ENCODE data around the gene EDRF1. TPM values are rescaled to one million over a fixed set of nuclear protein-coding genes. Genes with fewer than 3 reads are reported as not detected.

EDRF1 gene
- total and polyA plus RNA-seq, 2 of the 13 experiments (the other 11 are each of a cell fraction or from before 2014, with no cell fraction given), result 16.9 to 26.7 TPM

DNA sequence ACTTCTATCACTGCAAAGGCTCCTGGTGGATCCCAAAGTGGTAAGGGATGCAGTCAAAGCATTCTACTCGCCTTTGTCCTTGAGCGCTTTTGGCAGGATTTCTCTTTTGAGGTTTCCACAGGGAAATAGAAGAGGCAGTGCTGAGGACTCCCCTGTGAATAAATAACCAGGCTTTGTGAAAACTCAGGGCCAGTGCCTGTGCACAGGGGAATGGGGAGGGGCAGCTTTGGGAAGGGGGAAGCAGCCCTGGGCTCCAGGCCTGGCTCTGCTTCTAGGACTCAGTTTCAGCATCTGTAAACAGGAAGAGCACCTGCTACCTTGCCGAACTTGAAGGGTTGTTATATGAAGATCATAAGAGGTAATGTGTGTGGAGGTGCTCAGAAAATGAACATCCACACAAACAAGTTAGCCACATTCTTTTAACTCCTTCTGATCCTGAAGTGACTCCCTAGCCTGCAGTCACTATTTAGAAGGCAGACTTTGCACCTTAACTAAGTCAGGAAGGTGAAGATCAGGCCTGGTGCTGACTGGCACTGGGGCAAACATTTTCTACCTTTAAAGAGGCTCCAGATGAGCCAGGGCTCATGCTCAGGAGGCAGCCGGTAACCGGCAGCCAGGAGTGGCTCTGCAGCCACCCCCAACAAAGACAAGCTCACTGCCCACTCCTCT is 78.6 kb downstream of the EDRF1 start (continued):
- TF ChIP-seq ZGPAT (CRISPR knock-in tag; IDR thresholded peaks at IDR 0.05) (0 out of 2 replicates have a peak, but pooled peaks have one; percentile 30), NR2C2 (CRISPR knock-in tag; IDR thresholded peaks at IDR 0.05; ENCODE audit: borderline replicate concordance) (no peak), ADNP (CRISPR knock-in tag; IDR thresholded peaks at IDR 0.05) (no peak), HDAC2 (CRISPR knock-in tag; IDR thresholded peaks at IDR 0.05) (peak; percentile 39; the same call in 1 of the 2 replicates), ZNF205 (CRISPR knock-in tag; IDR thresholded peaks at IDR 0.05) (no peak), NR3C1 (CRISPR knock-in tag; IDR thresholded peaks at IDR 0.05) (no peak), MAFF (IDR thresholded peaks at IDR 0.05; ENCODE audit: low read depth, low read length) (no peak), JUNB (CRISPR knock-in tag; IDR thresholded peaks at IDR 0.05; ENCODE audit: borderline replicate concordance) (no peak), ZNF564 (CRISPR knock-in tag; IDR thresholded peaks at IDR 0.05) (0 out of 2 replicates have a peak, but pooled peaks have one; percentile 42), HMG20B (CRISPR knock-in tag; conservative IDR thresholded peaks at IDR 0.05) (0 out of 2 replicates have a peak, but pooled peaks have one; percentile 32), RFXAP (CRISPR knock-in tag; IDR thresholded peaks at IDR 0.05; ENCODE audit: borderline replicate concordance) (no peak), KAT8 (CRISPR knock-in tag; IDR thresholded peaks at IDR 0.05) (0 out of 2 replicates have a peak, but pooled peaks have one; percentile 43), ZNF839 (CRISPR knock-in tag; IDR thresholded peaks at IDR 0.05; ENCODE audit: borderline replicate concordance) (no peak), SMC3 (IDR thresholded peaks at IDR 0.05; ENCODE audit: low read length) (no peak), ZNF543 (CRISPR knock-in tag; IDR thresholded peaks at IDR 0.05) (no peak), ASH2L (IDR thresholded peaks at IDR 0.05; ENCODE audit: insufficient read length, low read depth, low read length) (peak; percentile 46), ETV5 (CRISPR knock-in tag; IDR thresholded peaks at IDR 0.05; ENCODE audit: borderline replicate concordance) (0 out of 2 replicates have a peak, but pooled peaks have one; percentile 10), SOX6 (IDR thresholded peaks at IDR 0.05) (no peak), SOX6 (CRISPR knock-in tag; IDR thresholded peaks at IDR 0.05) (peak; percentile 28; the same call in 1 of the 2 replicates), IRF9 (CRISPR knock-in tag; IDR thresholded peaks at IDR 0.05; ENCODE audit: borderline replicate concordance) (no peak), HNRNPH1 (optimal IDR thresholded peaks at IDR 0.05; ENCODE audit: low read depth, low read length) (no peak), ZMAT3 (CRISPR knock-in tag; conservative IDR thresholded peaks at IDR 0.05) (no peak), TCF12 (IDR thresholded peaks at IDR 0.05) (no peak), TCF12 (CRISPR knock-in tag; IDR thresholded peaks at IDR 0.05) (no peak), PPARG (CRISPR knock-in tag; conservative IDR thresholded peaks at IDR 0.05) (0 out of 2 replicates have a peak, but pooled peaks have one; percentile 24)
- TF ChIP-seq, protein P1, sequence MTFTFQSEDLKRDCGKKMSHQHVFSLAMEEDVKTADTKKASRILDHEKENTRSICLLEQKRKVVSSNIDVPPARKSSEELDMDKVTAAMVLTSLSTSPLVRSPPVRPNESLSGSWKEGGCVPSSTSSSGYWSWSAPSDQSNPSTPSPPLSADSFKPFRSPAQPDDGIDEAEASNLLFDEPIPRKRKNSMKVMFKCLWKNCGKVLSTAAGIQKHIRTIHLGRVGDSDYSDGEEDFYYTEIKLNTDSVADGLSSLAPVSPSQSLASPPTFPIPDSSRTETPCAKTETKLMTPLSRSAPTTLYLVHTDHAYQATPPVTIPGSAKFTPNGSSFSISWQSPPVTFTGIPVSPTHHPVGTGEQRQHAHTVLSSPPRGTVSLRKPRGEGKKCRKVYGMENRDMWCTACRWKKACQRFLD (CRISPR knock-in tag; IDR thresholded peaks at IDR 0.05; ENCODE audit: borderline replicate concordance), result no peak

Measured in HepG2 (cell line).